GM23248 (cell line): ENCODE measurements around the gene COL18A1.

ENCODE experiments used
- EZH2 ChIP-seq: fragments of 200-600 bp; sonication (generic); IDR thresholded peaks from 2 replicates; pipeline ENCODE4 v1.6.1; 2018; ENCODE audit warnings: antibody characterized with exemption, mild to moderate bottlenecking; ENCODE audit not compliant: insufficient read depth, poor library complexity, severe bottlenecking
- EZH2phosphoT487 ChIP-seq: fragments of 200-600 bp; sonication (generic); IDR thresholded peaks from 2 replicates; pipeline ENCODE4 v1.6.1; 2018; ENCODE audit warnings: antibody characterized with exemption, moderate library complexity, mild to moderate bottlenecking, low read depth; ENCODE audit not compliant: insufficient read depth

GRCh38 chr21:45371081-45371480 lies 33.9 kb upstream of the COL18A1 start:
- TF ChIP-seq EZH2 (no peak), EZH2phosphoT487 (no peak)
